HG03565 (cell line): Measurements from ENCODE around the gene PPP1R12B.
"Not testable (repeated sequence)": the region's sequence is repeated elsewhere in the genome, so short reads cannot be mapped to it uniquely, and the experiment has no call there.

ENCODE experiments used
- ATAC-seq: cut with Tn5 transposase; IDR thresholded peaks from one replicate; pipeline ENCODE4 v1.9.1; 2021; ENCODE audit warnings: mild to moderate bottlenecking, moderate library complexity; ENCODE audit not compliant: unreplicated experiment

The PPP1R12B gene

GRCh38 chr1:202401771-202402170, 53.3 kb downstream of the PPP1R12B start:
- not testable (repeated sequence) for ATAC-seq

GRCh38 chr1:202403381-202403780, 54.9 kb downstream of the PPP1R12B start:
- not testable (repeated sequence) for ATAC-seq

- ATAC-seq = no peak
These were observed 57.4 kb downstream of the PPP1R12B start for GRCh38 chr1:202405928-202406327.

GRCh38 chr1:202406896-202407295, 58.4 kb downstream of the PPP1R12B start:
- ATAC-seq = not testable (repeated sequence)

- ATAC-seq = not testable (repeated sequence)
These were observed 58.9 kb downstream of the PPP1R12B start for GRCh38 chr1:202407378-202407777.

- not testable (repeated sequence) for ATAC-seq
These were observed 61.8 kb downstream of the PPP1R12B start for GRCh38 chr1:202410251-202410650.

GRCh38 chr1:202410854-202411357, 62.4 kb downstream of the PPP1R12B start:
- not testable (repeated sequence) for ATAC-seq

- ATAC-seq = no peak
These were observed 62.9 kb downstream of the PPP1R12B start for GRCh38 chr1:202411422-202411821.

GRCh38 chr1:202412421-202412820, 63.9 kb downstream of the PPP1R12B start:
- not testable (repeated sequence) for ATAC-seq

GRCh38 chr1:202416641-202417040, 68.1 kb downstream of the PPP1R12B start:
- no peak for ATAC-seq

- ATAC-seq = not testable (repeated sequence)
These were observed 68.6 kb downstream of the PPP1R12B start for GRCh38 chr1:202417141-202417540.

GRCh38 chr1:202417762-202418201, 69.3 kb downstream of the PPP1R12B start:
- ATAC-seq = not testable (repeated sequence)

GRCh38 chr1:202419731-202420130, 71.2 kb downstream of the PPP1R12B start:
- ATAC-seq = not testable (repeated sequence)

- not testable (repeated sequence) for ATAC-seq
These were observed 72.1 kb downstream of the PPP1R12B start for GRCh38 chr1:202420422-202421094.

- not testable (repeated sequence) for ATAC-seq
These were observed 74.2 kb downstream of the PPP1R12B start for GRCh38 chr1:202422709-202423108.

- ATAC-seq = not testable (repeated sequence)
These were observed 75.8 kb downstream of the PPP1R12B start for GRCh38 chr1:202424260-202424659.

- ATAC-seq = not testable (repeated sequence)
These were observed 81.6 kb downstream of the PPP1R12B start for GRCh38 chr1:202430111-202430510.

GRCh38 chr1:202432338-202432737, 83.8 kb downstream of the PPP1R12B start:
- not testable (repeated sequence) for ATAC-seq

GRCh38 chr1:202433155-202434043, 84.9 kb downstream of the PPP1R12B start:
- ATAC-seq = no peak

GRCh38 chr1:202434059-202434458, 85.6 kb downstream of the PPP1R12B start:
- no peak for ATAC-seq

GRCh38 chr1:202438393-202439174, 90.1 kb downstream of the PPP1R12B start:
- no peak for ATAC-seq
